GM12875 (cell line): ENCODE results near the gene UBAP2.

ENCODE experiments used
- H3K4me3 ChIP-seq: one replicate; pipeline ENCODE4 v1.5.1; 2011; ENCODE audit warnings: low read depth, low read length, control low read depth
- TF ChIP-seq, protein P1 (sequence below): IDR thresholded peaks from 2 replicates; pipeline ENCODE4 v1.5.1; 2011; ENCODE audit warnings: low read depth, mild to moderate bottlenecking, control low read depth, inconsistent platforms, low read length, moderate library complexity, borderline replicate concordance; ENCODE audit not compliant: insufficient read depth

Gene UBAP2

DNA sequence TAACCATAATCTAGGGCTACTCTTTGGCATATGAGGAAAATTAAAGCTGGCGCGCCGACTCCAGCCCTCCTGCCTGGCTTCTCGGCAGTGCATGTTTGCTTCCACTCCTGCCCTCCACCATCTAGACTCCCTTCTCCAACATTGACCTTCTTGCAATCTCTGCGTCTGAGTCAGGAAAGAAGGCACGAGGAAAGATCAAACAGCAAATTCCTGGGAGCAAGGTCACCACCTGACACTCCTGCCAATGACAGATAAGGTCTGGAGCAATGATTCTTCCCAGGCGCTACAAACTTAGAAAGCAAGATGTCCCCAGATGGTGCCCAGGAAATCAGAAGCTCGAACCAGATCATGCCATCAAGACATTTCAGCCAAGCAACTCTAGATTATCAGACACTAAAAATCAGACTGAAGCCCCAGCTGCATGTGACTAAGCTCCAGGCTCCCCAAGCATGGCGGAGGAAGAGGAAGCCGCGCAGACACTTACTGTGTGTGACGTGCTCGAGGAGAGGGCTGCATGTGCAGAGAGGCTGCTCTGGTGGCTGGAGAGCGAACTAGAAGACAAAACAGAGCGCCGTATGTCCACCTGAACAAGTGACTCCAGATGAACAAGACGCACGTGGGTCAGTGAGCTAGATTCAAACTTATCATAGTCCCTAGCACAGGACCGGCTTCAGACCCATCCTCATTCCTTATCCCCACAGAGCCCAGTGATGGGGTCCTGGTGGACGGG lies 116.4 kb downstream of the UBAP2 start:
- H3K4me3 ChIP-seq: no peak overlapping the region
- TF ChIP-seq, protein P1, sequence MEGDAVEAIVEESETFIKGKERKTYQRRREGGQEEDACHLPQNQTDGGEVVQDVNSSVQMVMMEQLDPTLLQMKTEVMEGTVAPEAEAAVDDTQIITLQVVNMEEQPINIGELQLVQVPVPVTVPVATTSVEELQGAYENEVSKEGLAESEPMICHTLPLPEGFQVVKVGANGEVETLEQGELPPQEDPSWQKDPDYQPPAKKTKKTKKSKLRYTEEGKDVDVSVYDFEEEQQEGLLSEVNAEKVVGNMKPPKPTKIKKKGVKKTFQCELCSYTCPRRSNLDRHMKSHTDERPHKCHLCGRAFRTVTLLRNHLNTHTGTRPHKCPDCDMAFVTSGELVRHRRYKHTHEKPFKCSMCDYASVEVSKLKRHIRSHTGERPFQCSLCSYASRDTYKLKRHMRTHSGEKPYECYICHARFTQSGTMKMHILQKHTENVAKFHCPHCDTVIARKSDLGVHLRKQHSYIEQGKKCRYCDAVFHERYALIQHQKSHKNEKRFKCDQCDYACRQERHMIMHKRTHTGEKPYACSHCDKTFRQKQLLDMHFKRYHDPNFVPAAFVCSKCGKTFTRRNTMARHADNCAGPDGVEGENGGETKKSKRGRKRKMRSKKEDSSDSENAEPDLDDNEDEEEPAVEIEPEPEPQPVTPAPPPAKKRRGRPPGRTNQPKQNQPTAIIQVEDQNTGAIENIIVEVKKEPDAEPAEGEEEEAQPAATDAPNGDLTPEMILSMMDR: no peak

DNA sequence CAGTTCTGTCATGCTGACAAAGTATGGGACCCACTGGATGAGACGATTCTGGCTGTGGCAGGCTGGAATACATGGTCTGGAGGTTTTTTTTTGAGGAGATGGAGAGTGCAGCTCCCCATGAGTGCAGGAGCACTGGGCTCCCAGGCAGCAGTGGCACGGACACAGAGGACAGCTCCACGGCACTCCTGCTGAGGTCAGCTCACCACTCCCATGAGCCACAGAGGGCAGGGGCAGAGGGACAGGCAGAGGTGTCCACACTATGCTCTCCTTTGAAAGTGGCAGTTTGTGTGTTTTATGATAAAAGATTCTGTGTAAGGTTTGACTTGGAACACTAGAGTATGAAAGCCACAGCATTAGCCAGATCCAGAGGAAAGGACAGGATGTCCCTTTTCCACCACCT lies 117.4 kb downstream of the UBAP2 start:
- TF ChIP-seq, protein P1: no peak
- no peak overlapping the region for H3K4me3 ChIP-seq

DNA sequence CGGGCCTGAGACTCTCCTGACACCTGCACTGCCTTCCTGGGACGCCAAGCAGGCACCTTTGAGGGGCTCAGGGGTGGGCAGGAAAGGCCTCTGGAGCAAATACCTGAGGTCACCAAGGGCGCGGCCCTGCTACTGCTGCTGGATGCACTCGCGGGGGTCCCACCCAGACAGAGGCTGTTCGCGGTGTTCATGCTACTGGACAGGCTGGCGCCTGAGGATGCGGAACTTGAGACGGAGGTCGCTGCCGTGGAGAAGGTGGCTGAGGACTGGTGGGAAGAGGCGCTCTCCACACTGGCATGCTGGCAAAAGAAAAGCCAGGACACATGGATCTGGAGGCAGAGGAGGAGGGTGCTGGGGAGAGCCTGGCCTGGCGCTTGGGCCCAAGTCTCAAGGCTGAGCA lies 121.0 kb downstream of the UBAP2 start:
- no peak overlapping the region for H3K4me3 ChIP-seq
- TF ChIP-seq, protein P1: no peak

DNA sequence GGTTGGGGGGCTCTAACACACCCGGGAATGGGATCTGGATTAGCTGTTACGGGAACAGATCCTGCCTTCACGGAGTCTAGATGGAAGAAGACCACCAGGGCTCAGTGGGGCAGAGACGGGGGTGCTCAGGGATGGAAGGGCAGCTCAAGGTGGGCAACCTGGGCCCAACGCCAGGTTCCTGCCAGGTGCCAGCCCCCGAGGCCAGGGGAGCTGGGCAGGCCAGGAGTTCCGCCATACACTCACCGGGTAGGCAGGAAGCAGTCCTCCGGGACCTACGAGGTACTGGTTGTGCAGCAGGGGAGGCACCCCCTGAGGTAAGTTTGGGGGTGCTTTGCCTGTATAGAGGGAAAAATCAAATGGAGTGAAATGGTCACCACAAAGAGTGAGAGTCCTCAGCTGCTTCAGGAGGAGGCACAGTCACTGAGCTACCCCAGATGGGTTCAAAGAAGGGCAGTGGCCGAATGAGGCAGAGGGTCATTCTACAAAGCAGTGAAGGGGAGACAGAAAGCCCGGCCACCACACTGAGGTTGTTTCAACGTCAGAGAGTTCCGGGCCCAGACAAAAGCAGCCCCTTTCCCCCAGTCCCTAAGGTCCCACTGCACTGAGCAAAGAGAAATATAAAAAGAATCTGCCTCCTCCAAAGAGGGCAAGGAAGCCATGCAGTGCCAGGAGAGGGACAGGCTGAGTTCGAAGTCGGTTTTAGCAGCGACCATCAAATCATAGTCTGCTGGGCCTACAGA lies 121.8 kb downstream of the UBAP2 start:
- no peak overlapping the region for H3K4me3 ChIP-seq
- TF ChIP-seq, protein P1: no peak

DNA sequence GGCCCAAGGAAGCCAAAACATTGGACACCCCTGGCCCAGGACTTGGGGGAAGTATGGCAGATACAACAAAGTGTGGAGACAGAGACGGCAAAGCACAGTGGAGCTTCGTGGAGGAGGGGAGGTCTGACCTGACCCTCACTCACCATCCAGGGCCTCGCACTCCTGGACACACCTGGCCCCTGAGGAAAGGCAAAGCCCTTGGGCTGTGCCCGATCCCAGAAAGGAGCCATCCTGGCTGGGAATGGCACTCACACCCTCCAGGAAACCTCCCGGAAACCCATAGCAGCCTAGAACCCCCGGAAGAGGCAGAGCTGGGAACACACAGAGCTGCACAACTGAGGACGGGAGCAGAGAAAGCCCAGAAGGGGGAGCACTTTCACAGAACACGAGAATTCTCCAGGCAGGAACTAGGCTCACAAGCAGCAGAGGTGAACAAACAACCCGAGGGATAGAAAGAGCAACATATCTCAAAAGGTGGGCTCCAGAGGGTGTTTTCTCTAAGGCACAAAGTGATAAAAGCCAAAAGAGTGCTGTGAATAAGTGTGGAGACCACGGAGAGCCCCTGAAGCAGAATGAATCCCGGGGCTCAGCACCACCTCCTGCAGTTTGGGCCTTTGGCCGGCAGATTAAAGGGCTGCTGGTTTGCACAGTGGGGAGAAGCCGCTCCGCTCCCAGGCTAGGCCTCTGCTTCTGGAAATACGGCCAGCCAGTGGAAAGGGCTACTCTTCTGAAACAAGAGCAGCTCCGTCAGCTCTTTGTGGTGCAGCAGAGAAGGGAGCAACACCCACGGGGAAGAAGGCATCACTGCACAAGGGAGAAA lies 123.5 kb downstream of the UBAP2 start:
- no peak overlapping the region for H3K4me3 ChIP-seq
- TF ChIP-seq, protein P1: peak; percentile 57; the same call in 1 of the 2 replicates

DNA sequence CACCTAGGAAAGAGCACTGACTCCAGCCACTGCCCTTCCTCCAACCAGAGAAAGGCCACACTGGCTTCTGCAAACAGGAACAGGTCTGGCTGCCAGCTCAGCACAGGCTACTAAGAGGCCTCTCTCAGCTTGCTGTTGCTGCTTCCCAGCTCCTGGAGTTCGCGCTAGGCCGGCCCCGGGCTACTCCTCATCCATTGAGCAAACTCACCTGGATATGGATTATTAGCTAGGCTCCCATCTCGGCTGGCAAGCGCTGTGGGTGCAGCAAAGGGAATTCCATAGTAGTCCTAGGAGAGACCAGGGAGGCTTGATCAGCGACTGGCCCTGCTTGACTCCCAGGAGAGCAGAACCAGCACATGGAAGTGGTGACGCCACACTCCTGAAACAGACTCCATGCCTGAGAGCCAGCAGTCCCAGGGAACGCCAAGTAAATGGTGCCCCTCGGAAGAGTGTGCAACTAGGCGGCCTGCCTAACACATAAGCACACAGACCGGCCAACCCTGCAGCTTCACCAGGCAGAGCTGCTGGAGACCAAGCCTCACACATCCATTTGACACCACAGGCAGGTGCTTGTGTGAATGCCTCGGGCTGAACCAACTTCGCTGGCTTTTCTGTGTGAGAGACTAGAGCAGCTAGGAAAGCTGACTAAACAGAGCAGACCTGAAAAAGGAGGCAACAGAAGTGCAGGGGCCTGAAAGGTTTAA lies 124.5 kb downstream of the UBAP2 start:
- H3K4me3 ChIP-seq: no peak overlapping the region
- TF ChIP-seq, protein P1: no peak
